ENCODE results near the gene LAMA2.

Gene LAMA2

GRCh38 chr6:129276461-129276860, 393.5 kb downstream of the LAMA2 start:
- TF ChIP-seq, protein P1, sequence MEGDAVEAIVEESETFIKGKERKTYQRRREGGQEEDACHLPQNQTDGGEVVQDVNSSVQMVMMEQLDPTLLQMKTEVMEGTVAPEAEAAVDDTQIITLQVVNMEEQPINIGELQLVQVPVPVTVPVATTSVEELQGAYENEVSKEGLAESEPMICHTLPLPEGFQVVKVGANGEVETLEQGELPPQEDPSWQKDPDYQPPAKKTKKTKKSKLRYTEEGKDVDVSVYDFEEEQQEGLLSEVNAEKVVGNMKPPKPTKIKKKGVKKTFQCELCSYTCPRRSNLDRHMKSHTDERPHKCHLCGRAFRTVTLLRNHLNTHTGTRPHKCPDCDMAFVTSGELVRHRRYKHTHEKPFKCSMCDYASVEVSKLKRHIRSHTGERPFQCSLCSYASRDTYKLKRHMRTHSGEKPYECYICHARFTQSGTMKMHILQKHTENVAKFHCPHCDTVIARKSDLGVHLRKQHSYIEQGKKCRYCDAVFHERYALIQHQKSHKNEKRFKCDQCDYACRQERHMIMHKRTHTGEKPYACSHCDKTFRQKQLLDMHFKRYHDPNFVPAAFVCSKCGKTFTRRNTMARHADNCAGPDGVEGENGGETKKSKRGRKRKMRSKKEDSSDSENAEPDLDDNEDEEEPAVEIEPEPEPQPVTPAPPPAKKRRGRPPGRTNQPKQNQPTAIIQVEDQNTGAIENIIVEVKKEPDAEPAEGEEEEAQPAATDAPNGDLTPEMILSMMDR (IDR thresholded peaks at IDR 0.05; ENCODE audit: low read depth, low read length, missing control alignments) = no peak
- in situ Hi-C loops (cut with HindIII; ENCODE audit: low pct_ligation_motif_present, low sequenced_read_pairs) = no loop called here
- no peak for DNase-seq
- no peaks in the 10 kb centered on the region for H3K27me3 ChIP-seq (replicated peaks)
- no peaks in the 10 kb centered on the region for H3K36me3 ChIP-seq (replicated peaks)
- H3K4me3 ChIP-seq (ENCODE audit: low read depth, low read length) = no peak overlapping the region
- H3K27ac ChIP-seq = no peak overlapping the region

DNA sequence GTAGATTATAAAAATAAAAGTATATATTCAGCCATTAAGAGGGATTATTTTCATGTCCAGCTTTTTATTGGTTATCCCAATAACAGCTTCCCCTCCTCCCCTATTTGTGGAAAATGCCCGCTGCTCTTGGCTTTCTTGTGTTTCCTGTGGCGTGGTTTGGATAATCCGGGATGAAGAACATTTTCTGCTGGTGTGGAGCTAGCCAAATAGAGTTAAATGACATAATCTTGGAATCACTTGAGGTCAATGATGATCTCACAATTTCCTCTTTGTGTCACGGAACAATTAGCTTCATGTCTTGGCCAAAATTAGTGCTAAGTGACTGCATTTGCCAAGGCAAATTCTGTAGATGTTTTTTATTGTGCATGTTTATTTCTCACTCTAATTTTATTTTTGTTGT, 394.0 kb downstream of the LAMA2 start:
- in situ Hi-C loops (cut with HindIII; ENCODE audit: low pct_ligation_motif_present, low sequenced_read_pairs) = no loop called here
- Histone ChIP-seq H3K36me3 (replicated peaks) (no peaks in the 10 kb centered on the region), H3K27me3 (replicated peaks) (no peaks in the 10 kb centered on the region), H3K27ac (no peak overlapping the region), H3K4me3 (ENCODE audit: low read depth, low read length) (no peak overlapping the region)
- no peak for DNase-seq
- TF ChIP-seq, protein P1 (IDR thresholded peaks at IDR 0.05; ENCODE audit: low read depth, low read length, missing control alignments) = no peak

DNA sequence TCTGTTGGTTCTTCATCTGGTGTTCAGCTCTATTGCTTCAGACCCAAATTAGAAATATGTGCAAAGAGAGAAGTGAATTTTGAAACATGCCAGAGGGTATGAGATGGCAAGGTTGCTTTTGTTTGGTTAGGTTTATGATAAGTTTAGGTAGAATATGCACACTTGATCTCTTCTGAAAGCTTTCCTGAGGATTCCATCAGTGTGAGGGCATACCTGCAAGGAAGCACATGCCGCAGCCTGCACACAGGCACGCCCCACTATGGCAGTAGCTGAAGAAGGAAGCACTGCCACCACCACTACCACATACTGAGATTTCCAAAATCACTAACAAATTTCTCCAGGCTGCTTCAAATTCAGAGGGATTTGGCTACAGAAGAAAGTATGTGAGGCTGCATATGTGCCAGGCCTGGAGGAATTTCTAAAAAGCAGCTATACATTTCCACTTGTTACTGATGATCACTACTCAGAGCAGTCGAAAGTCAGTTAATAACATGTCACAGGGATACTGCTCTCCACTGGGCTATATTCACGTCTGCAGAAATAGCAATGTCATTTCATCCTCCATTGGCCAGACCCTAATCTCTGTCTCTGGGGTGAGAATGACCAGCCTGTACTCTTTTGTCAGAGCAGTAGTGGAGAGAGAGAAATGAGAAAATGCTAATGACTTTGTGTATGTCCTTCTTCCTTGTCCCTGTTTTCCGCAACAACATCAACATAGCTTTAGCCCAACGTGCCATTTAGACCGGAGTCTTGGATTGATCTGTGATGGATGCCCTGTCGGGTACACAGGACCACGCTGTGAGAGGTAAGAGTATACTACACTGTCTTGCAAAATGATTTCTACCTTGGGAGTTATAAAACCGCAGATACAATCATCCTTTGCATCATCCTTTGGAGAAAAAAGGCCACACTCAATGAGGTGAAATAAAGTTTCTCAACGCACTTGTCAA, 396.7 kb downstream of the LAMA2 start:
- H3K4me3 ChIP-seq (ENCODE audit: low read depth, low read length) = no peak overlapping the region
- H3K27ac ChIP-seq = no peak overlapping the region
- no peaks in the 10 kb centered on the region for H3K36me3 ChIP-seq (replicated peaks)
- TF ChIP-seq, protein P1 (IDR thresholded peaks at IDR 0.05; ENCODE audit: low read depth, low read length, missing control alignments) = no peak
- DNase-seq = no peak
- H3K27me3 ChIP-seq (replicated peaks) = no peaks in the 10 kb centered on the region
- in situ Hi-C loops (cut with HindIII; ENCODE audit: low pct_ligation_motif_present, low sequenced_read_pairs) = no loop called here

DNA sequence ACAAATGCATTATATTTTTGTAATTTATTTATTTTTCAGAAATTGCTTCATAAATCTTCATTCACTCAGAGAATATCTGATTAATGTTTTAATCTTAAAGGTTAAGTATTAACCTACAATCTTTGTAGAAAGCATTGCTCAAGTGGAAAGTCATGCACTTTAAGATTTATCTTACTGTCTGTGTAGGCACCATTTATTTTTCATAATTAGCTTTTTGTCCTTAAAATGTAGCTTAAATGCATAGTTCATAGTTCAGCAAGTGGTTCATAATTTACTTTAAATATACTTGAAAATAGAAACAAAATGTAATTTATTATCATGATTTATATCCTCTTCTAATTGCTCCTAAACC, 397.3 kb downstream of the LAMA2 start:
- Histone ChIP-seq H3K36me3 (replicated peaks) (no peaks in the 10 kb centered on the region), H3K27ac (no peak overlapping the region), H3K27me3 (replicated peaks) (no peaks in the 10 kb centered on the region), H3K4me3 (ENCODE audit: low read depth, low read length) (no peak overlapping the region)
- TF ChIP-seq, protein P1 (IDR thresholded peaks at IDR 0.05; ENCODE audit: low read depth, low read length, missing control alignments) = no peak
- no peak for DNase-seq
- in situ Hi-C loops (cut with HindIII; ENCODE audit: low pct_ligation_motif_present, low sequenced_read_pairs) = no loop called here

GRCh38 chr6:129280749-129281148, 397.8 kb downstream of the LAMA2 start:
- in situ Hi-C loops (cut with HindIII; ENCODE audit: low pct_ligation_motif_present, low sequenced_read_pairs) = no loop called here
- no peak overlapping the region for H3K4me3 ChIP-seq (ENCODE audit: low read depth, low read length)
- TF ChIP-seq, protein P1 (IDR thresholded peaks at IDR 0.05; ENCODE audit: low read depth, low read length, missing control alignments) = no peak
- no peak for DNase-seq
- H3K36me3 ChIP-seq (replicated peaks) = no peaks in the 10 kb centered on the region
- no peak overlapping the region for H3K27ac ChIP-seq
- no peaks in the 10 kb centered on the region for H3K27me3 ChIP-seq (replicated peaks)
